ENCODE measurements around the gene SNX1.

DNA sequence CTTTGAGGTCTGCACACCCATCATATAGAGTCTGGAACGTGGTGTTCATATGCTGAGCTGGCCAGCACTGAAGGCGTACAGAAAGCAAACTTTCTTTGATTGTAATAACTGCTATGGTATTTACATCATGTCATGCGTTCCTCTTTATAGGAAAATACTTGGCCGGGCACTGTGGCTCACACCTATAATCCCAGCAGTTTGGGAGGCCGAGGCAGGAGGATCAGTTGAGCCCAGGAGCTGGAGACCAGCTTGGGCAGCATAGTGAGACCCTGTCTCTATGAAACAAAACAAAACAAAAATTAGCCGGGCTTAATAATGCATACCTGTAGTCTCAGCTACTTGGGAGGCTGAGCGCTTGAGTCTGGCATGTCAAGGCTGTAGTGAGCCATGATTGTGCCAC is 52.4 kb downstream of the SNX1 start:
- TF ChIP-seq, protein P1, sequence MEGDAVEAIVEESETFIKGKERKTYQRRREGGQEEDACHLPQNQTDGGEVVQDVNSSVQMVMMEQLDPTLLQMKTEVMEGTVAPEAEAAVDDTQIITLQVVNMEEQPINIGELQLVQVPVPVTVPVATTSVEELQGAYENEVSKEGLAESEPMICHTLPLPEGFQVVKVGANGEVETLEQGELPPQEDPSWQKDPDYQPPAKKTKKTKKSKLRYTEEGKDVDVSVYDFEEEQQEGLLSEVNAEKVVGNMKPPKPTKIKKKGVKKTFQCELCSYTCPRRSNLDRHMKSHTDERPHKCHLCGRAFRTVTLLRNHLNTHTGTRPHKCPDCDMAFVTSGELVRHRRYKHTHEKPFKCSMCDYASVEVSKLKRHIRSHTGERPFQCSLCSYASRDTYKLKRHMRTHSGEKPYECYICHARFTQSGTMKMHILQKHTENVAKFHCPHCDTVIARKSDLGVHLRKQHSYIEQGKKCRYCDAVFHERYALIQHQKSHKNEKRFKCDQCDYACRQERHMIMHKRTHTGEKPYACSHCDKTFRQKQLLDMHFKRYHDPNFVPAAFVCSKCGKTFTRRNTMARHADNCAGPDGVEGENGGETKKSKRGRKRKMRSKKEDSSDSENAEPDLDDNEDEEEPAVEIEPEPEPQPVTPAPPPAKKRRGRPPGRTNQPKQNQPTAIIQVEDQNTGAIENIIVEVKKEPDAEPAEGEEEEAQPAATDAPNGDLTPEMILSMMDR (IDR thresholded peaks at IDR 0.05), result no peak
- no peak for TF ChIP-seq POLR2A (IDR thresholded peaks at IDR 0.05)
